Renal cortical epithelial cell (primary cell): ENCODE results near the gene GIT1. TPM values are rescaled to one million over a fixed set of nuclear protein-coding genes. Genes with fewer than 3 reads are reported as not detected.
"Not testable (repeated sequence)": the region's sequence is repeated elsewhere in the genome, so short reads cannot be mapped to it uniquely, and the experiment has no call there.

Experiments
- DNase-seq: peaks from one replicate; pipeline ENCODE4 v3.0.0-alpha.2; 2011; ENCODE audit warnings: low read depth
- total RNA-seq: library from RNA; depleted of rRNA; stranded (reverse); fragments of >200 nt; gene quantifications from 2 replicates; pipeline ENCODE4 v1.2.3, GENCODE V29; 2014

The GIT1 gene
- total RNA-seq, 1 donor from 2014 or later = 34.7 TPM

DNA sequence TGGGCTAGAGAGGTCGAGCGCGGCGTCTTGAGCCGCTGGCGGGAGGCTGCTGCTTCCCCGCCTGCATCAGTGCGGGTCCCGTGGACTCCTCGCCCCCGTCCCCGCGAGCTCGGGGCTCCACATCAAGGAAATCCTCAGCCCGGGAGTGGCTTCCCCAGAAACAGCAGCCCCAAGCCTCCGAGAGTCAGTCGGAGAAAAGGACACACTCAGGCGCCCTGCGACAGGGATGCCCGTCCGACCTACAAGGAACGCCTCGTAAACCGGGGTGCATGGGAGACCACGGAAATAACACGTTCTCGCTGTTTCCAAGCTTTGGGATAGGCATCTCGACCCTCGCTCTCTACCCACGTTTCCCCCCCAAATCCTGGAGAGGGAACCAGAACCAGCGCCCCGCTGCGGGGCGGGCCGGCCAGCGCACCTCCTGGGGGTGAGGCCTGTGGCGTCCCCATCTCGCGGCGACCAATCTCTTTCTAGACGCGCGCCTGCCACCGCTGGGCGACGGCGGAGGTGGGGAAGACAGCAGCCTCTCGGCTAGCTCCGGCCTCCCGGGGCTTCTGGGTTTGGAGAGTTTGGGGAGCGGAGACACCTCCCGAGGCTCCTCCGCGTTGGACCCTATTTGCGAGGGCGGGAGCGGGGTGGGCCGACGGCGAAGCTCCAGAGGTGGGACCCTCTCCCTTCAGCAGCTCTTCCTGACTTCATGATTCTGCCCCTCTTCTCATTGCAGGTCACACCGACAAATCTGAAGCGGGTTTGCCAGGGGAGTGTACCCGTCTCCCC, 21.7 kb downstream of the GIT1 start:
- no peak for DNase-seq

DNA sequence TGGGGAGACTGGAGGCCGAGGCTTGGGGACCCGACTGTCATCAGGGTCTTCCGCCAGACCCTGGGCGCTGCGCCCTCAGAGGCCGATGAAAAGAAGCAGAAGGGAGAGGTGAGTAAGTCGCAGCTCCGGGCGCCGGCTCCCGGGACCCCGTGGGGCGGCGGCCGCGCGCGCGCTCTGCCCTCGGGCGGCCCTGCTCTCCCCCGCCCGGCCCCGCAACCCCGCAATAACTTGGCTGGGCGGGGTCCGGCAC, 22.2 kb downstream of the GIT1 start:
- DNase-seq = no peak

DNA sequence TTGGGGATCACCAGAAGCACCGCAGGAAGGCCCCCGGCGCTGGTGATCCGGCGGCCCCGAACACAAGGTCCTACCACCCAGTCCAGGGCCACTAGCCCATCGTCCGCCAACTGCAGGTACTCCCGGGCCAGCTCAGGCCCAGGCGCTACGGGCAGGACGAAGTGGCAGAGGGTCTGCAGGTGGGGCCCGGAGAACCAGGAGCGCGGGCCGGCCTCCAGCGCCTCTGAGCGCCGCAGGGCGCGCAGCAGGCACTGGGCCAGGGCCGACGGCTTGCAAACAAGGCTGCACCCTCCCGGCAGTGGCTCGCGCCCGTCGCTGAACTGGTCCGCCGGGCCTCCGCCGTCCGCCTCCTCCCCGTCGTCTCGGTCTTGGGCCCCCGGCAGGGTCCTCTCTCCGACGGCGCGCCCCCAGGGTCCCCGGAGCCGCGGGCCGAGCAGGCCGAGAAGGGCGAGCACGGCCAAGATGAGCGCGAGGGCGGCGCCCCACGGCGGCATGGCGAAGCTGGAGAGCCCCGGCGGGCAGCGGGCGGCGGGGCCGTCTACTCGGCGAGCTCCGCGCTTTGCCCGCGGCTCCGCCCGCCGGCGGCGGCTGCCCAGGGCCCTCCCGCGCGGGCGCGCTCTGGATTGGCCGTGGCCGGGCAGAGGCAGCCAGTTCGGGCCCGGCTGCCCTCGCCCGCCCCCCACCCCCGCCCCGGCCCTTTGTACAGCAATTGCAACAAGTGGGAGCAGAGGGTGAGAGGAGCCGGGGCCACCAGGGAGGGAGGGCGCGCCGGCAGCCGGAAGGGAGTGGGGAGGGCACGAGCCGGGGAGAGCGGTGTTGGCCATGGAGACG, 22.8 kb downstream of the GIT1 start, which contains the start of gene ABHD15:
Gene ABHD15 (minus strand): TSS at position 565 of the 831 bp plus-strand sequence. CDS start 71 bp downstream, at position 494.
- DNase-seq = peak; percentile 43

DNA sequence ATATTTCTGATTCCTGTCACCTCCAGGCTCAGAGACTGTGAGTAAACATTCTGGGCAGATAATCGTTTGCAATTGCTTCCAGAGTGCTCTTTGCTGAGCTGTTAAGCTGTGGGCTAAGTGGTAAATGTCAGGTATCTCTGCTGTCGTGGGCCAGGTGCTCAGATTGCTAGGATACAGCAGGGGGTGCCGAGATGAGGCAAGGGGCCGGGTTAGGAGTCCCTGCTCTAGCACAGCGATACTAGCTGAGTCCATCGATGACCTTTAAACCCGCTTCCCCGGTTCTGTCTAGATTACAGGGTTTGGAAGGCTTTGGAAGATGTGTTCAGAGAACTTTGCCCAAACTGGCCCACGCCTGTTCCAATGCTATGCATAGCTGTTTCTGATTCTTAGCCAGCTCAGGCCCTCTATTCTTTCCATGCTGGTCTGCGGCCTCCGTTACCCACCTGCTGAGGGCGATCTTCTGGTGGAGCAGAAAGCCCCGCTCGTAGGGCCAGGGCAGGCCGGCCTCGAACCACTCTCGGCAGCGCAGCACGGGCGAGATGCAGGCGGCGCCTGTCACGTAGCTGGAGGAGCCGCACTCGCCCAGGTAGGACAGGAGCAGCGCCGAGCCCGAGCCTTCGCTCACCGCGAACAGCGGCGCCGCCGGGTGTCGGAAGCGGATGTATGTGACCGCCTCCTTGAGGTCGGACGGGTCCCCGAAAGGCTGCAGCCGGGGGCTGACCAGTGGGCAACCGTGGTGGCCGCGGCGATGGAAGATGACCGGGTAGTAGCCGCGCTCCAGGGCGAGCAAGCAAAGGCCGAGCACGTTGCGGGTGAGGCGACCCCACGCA, 23.6 kb downstream of the GIT1 start:
- no peak for DNase-seq

DNA sequence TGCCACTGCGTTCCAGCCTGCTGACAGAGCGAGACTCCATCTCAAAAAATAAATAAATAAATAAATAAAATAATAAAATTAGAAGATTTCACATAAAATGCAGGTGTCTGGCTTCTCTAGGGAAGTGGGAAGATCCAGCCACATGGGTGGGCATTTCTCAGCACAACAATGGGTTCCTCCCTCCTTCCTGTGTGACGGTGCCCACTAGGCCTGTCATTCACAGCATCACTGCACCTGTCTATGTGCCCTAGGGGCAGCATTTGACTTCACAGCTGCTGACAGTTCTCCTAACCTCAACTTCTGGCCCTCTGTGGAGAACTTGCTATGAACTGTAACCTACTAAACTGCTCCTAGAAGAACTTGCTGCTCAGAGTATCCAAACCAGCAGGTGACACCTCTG, 25.6 kb downstream of the GIT1 start:
- no peak for DNase-seq

DNA sequence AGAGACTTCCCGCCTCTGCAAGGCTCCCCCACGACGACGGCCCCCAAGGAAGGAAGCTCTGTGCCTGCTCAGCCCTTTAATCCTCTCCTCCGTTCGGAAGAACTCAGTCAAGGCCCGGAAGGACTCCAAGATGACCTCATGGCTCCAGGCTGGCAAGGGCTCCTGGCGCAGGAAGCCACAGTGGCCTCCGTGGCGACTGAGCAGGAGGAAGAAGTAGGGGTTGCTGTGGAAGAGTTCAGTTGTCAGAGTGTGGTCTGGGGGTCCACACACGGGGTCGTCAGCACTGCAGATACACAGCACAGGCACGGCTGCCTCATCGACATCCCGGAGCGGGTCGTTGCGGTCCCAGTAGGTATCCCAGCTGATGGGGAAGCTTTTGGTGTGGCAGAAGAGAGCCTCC, 26.8 kb downstream of the GIT1 start:
- no peak for DNase-seq

DNA sequence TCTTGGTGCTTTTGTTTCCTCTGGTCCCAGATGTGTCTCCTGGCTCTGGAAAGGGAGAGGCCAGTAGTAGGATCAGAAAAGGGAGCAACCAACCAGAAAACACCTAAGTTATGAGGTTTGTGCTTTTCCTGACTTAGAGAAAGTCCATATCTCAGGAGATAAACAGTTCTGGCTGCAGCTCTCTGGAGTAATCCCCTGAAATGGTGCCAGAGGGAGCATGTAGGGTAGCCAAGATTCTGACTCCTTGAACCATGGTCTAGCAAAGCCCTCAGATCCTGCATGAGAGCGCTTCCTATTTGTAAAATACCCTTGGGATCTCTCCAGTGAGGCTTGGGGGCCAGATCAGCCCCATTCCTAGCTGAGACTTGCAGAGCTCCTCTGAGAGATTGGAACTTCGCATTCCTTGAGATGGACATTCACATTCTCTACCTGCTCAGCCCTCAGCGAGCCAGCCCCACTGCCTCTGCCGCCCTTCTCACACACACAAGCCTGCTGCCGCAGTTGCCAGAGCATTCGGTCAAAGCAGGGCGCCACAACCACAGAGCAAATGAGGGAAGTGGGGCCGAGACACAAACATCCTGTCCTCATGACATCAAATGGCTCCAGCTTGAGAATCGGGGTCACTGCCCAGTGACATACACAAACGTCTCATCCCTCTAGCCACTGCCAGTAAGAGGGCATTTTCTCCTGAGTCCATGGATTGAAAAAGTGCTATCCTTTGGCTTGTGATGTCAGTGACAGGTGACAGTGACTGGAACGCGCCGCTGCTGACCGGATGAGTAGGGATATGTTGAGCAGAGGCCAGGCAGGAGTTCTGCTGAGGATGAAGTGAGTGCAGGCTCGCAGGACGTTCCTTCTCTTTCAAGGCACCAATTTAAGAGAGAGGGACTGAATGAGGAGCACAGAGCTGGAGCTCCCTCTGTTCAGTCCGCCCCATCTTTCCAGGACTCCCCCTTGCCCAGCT, 27.6 kb downstream of the GIT1 start:
- no peak for DNase-seq

DNA sequence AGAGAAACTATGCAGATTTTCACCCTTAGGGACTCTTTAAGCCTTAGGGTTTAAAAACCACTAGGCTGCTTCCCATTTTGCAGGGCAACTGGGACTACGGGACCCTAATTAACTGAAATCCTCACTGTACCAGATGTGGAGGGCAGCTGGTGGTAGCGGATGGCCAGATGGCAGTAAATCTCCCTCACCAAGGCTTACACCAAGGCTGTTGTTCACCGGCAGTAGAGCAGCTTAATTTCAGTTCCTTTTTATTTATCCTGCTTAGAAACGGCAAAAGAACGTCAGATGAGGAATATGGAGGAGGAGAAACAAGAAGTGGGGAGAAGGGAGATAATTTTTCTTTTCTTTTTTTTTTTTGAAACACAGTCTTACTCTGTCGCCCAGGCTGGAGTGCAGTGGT, 29.1 kb downstream of the GIT1 start:
- no peak for DNase-seq

DNA sequence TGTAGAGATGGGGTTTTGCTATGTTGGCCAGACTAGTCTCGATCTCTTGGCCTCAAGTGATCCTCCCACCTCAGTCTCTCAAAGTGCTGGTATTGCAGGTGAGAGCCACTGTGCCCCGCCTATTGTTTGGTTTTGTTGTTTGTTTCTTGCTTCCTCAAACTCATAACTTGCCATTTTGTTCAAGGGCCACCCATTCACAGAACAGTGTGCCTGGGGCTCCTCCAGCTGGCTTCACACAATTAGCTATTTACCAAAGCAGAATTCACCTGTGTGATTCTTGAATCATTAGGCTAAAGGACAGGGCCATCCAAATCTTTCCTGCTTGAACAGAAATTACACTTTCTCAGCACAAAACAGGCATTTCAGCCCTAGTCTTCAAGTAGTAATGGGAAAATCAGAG, 29.8 kb downstream of the GIT1 start:
- no peak for DNase-seq

DNA sequence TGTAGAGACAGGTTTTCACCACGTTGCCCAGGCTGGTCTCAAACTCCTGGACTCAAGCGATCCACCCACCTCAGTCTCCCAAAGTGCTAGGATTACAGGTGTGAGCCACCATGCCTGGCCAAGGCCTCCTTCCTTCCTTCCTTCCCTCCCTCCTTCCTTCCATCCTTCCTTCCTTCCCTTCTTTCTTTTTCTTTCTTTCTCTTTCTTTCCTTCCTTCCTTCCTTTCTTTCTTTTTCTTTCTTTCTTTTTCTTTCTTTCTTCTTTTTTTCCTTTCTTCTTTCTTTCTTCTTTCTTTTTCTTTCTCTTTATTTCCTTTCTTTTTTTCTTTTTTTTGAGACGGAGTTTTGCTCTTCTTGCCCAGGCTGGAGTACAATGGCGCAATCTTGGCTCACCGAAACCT, 31.3 kb downstream of the GIT1 start:
- DNase-seq = not testable (repeated sequence)

DNA sequence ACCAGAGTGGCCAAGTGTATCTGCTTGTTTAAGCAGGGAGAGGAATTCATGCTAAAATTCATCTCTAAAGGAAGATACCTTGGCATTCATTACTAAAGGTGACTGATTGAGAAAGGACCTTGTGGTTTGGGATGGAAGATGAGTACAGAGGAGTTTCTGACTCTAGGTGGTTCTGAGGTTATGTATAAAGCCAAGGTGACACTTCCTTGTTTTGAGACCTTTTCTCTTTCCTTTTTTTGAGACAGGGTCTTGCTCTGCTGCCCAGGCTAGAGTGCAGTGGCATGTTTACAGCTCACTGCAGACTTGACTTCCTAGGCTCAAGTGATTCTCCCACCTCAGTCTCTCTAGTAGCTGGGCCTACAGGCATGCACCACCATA, 31.7 kb downstream of the GIT1 start:
- DNase-seq = no peak

DNA sequence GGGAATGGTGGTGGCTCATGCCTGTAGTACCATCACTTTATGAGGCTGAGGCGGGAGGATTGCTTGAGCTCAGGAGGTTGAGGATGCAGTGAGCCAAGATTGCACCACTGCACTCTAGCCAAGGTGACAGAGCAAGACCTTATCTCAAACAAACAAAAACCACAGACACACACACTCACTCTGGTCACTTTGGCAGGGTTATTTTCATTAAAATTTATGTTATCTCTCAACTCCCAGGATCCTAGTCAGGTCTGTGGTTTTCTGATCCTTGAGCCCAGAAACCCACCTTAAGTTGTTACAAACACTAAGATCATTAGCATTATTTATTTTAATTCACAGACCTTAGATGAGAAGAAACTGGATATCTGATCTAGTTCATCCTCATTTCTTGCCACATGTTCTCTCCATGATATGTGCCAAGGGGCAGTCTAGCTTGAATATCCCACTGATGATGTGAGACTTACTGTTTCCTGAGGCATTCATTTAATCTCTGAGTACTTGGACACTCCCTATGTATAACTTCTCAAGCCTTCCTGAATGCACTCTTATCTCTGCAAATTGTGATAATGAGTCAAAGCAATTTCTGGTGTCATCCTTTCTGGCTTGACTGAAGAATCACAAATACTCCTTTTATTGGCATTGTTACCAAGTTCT, 32.2 kb downstream of the GIT1 start:
- peak; percentile 44 for DNase-seq

DNA sequence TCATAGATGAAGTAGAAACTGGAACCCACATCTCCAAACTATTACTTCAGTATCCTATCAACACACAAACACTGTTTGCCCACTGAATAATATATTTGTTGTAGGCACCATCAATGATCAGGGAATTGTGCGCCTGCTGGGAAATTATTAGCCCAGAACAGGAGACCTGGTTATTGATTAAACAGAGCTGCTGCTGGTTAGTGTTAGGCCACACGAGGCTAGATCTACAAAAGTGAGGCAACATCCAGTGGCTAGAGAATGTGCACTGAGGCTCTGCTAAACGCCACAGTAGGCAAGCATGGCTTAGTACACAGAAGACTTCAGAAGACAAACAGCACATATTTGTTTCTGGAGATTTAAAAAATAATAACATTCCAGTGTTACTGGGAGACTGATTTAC, 33.6 kb downstream of the GIT1 start:
- DNase-seq = peak; percentile 97

DNA sequence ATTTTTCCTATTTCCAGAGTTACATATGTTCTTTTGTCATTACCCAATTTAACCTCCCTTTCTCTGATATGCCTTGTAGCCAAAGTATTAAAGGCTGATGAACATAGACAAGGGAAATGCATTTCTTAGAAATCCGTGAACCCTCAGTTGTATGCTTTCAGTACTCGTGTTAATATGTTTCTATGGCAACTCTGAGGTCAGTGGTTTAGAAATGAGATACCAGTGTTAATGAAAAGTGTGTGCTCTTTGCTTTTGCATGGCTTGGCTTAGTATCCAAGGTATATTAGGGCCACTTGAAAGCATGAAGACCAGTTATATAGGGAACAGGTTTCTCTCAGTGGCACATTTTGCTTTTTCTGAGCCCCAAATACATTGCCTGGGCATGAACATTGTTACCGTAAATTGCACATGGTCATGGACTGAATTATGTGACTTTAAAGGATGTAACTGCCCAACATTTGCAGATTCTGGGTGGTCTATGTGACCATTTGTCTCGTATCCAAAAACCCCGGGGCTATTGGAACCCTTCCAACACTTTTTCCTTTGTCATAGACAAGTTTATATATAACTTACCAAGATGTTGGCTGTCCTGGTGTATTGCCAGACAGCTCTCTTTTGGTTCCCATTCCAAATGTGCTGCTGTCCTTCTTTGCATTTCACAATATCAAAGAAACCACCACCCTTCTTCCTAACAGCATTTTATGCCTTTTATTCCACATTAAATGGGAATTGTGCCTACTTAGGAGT, 40.1 kb downstream of the GIT1 start:
- DNase-seq = peak; percentile 73

DNA sequence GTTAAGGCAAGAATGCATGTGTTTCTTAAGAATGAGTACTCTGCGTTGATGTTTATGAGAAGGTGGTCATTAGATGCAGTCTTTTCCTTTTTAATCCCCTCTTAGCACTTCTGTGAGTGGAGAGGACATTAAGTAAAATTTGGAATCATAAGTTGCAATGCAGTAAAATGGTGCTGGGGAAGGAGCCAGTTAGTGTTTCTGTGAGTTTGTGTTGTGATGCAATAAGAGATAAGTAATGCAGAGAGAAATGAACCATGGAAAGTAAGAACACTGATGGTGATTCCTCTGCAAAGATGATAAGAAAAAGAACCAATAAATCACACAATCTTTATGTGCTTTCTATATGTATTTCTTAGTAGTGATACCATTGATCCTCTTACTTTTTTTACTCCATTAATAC, 42.6 kb downstream of the GIT1 start:
- no peak for DNase-seq

DNA sequence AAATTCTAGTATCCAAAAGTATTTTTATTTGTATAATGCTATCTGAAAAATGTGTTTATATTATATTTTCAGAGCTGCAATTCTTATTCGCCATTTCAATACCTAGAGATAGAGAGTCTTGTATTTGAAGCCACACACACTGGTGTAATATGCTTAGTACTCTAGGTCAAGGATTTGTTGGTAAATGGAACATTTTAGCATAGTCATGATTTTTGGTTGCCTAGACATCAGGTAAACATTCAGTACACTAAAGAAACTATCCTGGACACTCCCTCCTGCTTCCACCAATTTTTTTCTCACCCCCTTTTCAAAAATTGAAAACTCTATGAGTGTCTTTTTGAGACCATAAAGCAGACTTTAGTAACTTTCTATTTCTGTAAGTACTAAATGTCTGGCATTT, 43.4 kb downstream of the GIT1 start:
- peak; percentile 64 for DNase-seq

DNA sequence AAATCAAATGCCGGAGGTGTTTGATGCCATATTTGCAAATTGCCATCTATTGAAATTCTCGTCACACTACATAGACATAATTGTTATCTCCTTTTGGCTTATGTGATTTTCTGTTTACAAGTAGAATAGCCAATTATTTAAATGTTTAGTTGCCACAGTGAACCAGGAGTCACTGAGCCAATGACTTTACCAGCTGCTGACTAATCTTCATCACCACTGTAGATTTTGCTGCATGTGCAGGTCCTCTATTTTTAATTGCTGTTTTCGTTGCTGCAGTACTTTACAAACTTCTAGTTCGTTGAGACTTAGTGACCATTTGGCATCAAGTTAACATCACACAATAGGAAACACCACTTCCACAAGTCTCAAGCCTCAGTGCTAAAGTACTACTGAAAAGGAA, 45.4 kb downstream of the GIT1 start:
- no peak for DNase-seq

DNA sequence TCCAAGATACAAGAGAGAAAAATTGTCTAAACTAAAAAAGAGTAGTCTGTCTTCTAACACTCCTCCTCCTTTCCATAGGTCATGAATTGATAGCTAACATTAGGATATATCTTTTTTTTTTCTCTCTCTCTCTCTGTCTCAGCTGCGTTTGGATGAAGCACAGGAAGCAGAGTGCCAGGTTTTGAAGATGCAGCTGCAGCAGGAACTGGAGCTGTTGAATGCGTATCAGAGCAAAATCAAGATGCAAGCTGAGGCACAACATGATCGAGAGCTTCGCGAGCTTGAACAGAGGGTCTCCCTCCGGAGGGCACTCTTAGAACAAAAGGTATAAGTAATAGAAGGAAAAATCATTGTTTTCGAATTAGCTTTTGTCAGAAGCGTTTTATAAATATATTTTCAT, 55.5 kb downstream of the GIT1 start:
- no peak for DNase-seq

DNA sequence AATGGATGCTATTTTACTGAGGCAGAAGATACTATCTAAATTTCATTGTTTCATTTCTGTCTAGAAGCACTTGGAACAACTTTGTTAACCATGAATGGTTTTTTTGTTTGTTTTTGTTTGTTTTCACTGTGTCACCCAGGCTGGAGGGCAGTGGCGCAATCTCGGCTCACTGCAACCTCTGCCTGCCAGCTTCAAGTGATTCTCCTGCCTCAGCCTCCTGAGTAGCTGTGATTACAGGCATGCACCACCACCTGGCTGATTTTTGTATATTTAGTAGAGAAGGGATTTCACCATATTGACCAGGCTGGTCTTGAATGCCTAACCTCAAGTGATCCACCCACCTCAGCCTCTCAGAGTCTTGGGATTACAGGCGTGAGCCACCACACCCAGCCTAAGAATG, 63.1 kb downstream of the GIT1 start:
- no peak for DNase-seq

DNA sequence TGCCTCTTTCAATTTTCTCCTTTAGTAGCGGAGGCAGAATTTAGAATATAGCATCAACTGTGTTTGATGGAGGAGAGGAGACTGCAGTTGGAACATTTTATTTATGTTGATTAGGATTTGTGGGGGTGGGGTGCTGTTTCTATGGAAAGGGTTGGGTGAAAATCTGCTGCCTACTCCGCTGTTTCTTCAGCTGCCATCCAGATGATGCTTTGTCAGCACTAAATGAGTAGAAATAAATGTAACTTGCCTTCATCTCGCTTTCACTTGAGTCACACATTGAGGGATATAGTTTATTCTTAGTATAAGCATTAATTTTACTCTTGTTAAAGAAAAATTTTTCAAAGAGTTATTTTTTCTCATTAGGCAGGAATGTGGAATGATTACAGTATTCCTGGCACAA, 64.8 kb downstream of the GIT1 start:
- DNase-seq = no peak
